ENCODE measurements around the gene CUZD1.

Gene CUZD1

DNA sequence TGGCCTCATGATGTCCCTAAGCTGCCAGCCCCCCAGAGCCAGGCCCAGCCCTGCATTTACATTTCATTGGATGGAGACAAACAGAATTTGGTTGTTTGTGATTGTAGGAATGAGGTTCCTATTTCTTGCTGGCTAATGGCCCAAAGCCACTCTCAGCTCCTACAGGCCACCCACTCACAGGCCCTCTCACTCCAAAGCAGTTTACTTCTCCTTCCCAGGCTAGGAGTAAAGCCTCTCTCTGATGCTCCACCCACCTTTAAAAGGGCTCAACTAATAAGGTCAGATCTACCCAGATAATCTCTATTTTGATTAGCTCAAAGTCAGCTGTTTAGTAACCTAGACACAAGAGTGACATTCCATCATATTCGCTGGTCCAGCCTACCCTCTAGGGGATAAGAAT, 11.2 kb upstream of the CUZD1 start:
- DNase-seq (ENCODE audit: low read depth in 2 of 2) = no peak

DNA sequence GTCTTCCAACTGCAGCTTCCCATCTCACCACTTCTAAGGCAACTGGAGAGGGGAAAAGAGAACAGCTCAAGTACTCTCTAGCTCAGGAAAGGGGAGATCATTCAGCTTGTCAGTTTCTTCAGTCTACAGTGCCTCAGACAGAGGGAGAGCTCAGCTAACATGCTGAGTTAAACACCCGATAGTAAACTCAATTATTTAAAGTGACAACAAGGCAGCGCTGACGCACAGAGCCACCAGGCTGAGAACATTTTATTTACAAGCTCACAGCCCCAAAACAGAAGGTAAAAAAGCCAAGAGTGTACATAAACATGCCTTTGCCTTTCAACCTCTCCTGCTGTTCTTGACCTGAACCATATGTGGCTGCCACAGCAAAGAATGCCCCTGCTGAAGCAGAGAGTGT, 10.1 kb upstream of the CUZD1 start:
- DNase-seq (ENCODE audit: low read depth in 2 of 2) = no peak

DNA sequence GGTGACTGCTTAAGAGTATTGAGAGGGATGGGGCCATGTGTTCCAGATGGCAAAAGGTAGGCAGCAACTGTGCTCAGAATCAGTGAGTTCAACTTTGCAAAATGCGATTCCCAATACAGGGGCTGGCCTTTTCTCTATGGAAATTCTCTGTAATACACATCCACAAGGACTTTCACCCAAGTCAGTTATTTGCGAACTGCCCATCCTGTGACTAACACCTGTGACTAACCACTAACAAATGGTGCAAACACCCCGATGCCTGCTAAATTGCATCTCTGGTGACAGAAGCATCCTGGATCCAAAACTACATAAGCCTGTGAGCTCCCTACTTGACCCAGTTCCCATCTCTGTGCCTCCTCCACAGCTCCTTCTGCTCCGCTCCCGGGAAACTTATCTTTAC, 9.0 kb upstream of the CUZD1 start:
- DNase-seq (ENCODE audit: low read depth in 2 of 2) = no peak

DNA sequence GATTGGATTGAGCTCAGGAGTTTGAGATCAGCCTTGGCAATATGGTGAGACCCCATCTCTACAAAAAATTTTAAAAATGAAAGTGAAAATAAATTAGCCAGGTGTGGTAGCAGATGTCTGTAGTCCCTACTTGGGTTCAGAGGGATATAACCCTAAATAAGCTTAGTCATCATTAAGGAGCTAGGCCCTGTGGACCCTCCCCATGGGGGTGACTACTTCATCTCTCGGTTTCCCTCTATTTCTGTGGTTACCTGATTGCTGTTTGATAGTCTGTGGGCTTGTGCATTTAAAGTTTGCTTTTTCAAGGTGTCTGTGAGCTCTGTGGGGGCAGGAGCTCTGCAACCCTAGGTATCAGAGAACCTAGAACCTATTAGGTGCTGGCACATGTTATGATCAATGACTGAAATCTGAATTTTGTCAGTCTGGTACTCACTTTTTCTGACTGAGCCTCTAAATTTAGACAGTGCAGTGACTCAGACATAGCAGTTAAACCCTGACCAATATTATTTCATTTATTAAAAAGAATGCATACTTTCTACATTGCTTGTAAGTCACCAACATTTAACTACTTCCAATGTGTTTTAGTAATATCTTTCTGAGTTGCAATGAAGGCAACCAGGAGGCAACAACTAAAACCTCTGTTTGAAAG, 8.1 kb upstream of the CUZD1 start:
- no peak for DNase-seq (ENCODE audit: low read depth in 2 of 2)

DNA sequence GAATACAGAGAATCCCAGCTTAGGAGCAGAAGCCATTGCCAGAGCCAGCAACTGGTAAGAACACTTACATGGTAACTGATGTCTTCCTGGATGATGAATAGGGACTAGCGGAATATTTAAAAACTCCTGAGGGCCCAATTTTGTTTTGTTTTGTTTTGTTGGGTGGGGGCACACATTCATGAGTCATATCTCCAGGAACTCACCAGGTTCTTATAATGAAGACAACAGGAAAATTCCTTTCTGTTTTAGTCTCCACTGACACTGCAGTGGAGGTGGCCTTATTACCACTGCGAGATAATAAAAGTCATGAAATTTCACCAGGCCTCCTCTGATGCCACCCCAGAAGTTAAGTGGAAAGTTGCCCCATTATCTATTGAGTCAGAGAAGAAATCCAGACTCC, 6.6 kb upstream of the CUZD1 start:
- DNase-seq (ENCODE audit: low read depth in 2 of 2) = no peak

DNA sequence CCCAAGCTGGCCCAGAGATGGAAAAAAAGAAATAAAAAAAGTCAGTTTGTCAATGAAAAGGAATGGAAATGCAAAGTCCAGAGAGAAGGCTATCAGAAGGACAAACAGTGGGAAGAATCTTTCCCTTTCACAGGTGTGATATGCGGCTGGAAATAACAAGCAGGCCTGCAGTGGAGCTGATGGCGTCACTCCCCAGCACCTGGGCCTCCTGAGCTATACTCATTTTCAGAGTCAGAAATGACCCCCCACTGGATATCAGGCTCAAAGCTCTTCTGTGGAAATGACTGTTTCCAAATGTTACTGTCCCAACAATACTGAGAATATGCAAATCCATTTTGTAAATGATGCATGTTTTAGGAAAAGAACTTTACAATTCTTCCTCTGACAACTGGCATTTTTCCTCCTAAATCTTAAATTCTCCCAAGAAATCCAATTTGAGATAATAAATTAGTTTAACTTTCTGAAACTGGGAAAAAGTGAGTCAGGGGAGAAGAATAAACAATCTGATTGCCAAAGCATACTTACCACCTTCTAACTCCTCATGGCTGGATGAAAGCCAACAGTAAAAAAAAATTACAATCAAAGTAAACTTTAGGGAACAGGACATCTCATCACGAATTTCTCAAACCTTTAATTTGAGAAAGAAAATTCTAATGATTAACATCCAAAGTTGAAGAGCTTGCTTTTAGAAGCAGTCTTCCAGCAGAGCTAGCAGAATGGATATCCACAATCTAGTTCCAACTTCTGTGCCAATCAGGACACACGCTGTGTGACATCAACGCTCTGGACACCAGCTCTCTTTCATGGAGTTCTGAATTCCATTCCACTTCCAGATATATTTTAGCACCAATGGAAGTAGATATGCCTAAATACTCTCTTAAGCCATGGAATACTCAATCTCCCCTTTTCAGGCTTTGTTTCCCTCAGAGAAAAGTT, 5.3 kb upstream of the CUZD1 start:
- DNase-seq (ENCODE audit: low read depth in 2 of 2) = no peak

DNA sequence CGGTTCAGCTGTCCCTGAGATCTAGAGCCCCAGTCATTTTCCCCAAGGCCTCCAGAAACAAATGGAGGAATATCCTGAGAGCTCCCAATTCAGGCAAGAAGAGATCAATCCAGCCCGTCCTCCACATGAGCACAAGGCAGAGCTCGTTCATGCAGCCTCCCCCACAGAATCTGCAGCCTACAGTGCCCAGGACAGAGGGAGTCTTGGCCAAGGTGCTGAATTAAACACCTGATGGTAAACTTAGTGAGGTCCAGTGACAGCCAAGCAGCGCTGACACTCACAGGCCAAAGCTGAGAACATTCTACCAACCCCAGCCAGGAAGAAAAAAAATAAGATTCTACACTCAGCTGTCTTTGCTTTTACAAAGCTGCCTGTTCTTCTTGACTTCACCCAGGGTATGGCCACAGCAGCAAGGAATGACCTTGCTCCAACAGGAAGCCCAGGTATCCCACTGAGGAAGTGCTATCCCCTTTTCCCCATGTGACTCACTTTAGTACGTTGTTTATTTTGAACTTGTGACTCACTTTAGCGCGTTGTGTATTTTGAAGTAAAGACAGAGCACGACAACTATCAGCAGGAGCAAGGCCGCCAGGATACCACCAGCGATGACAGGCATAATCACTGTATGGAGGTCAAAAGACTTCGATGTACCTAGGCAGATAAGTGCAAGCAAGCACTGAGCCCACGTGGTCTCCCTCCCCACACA, 4.4 kb upstream of the CUZD1 start:
- DNase-seq (ENCODE audit: low read depth in 2 of 2) = no peak

DNA sequence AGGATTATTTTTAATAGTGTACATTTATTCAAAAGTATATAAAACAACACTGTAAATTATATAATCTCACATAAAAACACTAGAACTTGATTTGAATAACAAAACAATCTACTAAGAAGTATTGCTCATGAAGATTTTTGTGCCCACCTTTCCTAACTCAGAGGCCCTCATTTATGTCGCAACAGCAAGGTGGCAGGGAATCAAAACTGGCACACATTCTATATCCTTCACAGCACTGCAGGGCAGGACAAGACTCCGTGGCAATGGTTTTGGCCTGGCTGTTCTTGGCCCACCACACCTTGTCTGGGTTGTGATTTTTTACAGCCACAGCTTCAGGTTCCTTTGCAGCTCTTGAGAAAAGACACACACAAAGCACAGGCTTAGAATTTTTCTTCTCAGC, 3.4 kb upstream of the CUZD1 start:
- DNase-seq (ENCODE audit: low read depth in 2 of 2) = no peak

DNA sequence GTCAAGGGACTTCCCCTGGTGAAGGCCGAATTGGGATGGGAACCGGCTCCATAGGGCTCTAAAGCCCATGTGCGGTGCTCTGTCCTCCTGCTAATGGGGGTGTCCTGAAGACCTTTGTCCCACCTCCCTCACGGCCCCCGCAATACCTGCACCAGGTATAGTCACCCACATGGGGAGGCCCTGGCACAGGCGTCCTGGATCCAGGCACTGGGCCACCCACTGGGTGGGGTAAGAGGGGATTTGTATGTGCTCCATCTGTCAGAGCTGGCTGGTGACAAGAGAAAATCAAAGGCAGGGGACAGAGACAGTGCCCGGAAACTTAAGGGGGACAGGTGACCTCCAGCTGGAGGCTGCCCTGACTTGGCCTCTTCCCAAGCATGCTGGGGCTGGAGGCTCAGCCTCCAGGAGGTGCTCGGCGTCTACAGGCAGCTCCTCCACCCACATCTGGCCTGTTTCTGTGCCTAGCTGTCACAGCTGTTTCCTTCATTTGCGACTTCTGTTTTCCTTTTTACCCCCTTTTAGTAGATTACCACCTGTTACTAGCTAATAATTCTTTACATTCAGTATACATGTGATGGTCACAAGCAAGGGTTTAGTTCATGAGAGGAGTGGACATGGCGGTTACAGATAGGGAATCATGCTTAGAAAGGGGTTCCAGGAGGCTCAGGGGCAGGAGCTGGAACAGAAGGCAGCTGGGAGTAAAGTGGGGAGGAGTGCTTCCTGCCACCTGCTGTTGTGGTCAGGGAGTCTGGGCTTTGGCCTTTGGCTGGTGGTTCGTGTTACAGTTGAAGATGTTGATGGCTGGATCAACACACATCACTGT, 2.3 kb upstream of the CUZD1 start:
- no peak for DNase-seq (ENCODE audit: low read depth in 2 of 2)

DNA sequence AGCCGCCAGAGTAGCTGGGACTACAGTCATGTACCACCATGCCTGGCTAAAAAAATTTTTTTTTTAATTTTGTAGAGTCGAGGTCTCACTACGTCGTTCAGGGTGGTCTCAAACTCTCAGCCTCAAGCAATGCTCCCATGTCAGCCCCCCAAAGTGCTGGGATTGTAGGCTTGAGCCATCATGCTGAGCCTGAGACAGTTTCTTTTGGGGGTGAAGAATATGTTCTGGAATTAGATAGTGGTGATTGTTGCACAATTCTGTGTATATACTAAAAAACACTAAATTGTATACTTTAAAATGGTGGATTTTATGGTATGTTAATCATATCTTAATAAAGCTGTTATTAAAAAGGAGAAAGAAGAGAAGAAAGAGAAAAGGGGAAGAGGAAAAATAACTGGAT, 1.5 kb downstream of the CUZD1 start:
- DNase-seq (ENCODE audit: low read depth in 2 of 2) = no peak

DNA sequence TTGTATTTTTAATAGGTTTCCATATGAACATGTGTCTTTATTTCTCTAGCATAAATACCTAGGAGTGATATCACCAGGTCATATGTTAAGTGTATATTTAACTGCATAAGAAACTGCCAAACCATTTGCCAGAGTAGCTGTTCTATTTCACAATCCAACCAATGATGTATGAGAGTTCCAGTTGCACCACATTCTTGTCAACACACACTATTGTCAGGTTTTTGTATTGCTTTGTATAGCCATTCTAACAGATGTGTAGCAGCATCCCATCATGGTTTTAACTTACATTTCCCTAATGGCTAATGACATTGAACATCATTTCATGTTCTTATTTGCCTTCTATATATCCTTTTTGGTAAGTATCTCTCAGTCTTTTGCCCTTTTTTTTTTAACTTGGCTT, 4.1 kb downstream of the CUZD1 start:
- no peak for DNase-seq (ENCODE audit: low read depth in 2 of 2)

DNA sequence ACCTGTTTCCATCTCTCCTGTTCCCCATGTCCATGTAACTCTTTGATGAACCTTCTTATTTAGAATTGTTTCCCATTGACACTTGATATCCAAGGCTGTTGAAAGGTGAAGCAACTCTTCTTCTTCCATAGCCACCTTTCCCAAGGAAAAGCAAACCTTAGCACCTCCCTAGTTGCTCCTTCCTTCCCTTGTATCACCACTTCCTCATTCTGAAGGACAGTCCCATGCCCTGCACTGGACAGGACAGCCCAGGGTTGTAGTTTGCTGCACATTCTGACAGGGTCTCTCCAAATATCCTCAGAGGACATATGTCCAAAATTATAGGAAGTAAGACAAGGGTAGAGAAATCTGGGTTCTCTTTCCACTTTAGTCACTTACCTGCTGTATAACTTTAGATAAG, 6.2 kb downstream of the CUZD1 start:
- DNase-seq (ENCODE audit: low read depth in 2 of 2) = no peak

DNA sequence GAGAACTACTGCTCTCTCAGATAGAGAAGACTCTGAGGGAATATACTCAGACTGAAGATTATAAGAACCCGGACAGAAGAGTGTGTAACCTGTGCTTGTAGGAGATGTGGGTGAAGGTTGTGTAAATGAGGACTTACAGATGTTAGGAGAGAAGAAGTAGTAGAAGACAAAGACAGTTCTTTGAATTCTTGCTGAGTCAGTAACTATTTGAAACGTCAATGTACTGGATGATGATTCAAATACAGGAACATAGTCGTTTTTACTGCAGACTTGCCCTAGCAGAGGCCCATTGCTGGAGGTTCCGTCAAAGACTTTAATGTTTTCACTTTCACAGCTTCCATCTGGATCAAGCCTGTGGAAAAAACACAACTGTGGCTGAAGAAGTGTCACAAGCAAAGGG, 6.8 kb downstream of the CUZD1 start:
- DNase-seq (ENCODE audit: low read depth in 2 of 2) = no peak

DNA sequence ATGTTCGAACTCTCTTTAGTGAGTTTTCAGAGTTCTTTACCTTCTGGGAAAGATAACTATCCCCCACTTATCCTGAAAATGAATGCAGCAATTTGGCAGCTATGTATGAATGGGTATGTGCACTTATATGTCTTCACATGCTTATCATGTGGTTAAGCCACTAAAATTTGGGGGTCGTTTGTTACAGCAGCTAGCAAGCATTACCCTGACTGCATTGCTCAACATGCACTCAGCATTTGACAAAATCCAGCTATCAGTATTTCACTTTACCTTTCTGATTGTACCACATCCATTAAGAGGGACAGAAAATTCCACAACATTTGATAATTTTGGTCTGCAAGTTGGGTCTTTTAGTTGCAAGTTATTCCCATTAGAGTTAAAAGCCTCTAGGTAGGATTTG, 9.7 kb downstream of the CUZD1 start:
- DNase-seq (ENCODE audit: low read depth in 2 of 2) = no peak

DNA sequence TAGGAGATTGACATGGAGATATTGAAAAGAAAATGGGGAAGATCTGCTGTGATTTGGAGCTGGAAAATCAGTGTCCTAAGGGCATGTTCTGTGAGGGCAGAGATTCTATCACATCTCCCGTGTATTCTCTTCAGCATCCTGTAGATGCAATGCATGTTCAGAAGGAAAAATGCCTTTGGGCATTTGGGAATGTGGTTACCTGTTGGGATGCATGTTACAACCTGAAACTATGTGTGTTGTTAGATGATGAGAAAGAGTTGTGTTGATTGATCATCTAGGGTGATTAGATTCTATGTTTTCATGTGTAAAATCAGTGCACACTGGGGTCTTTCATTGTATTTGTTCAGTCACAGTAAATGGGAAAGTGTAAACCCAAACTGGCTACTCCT, 14.7 kb downstream of the CUZD1 start:
- DNase-seq (ENCODE audit: low read depth in 2 of 2) = no peak

DNA sequence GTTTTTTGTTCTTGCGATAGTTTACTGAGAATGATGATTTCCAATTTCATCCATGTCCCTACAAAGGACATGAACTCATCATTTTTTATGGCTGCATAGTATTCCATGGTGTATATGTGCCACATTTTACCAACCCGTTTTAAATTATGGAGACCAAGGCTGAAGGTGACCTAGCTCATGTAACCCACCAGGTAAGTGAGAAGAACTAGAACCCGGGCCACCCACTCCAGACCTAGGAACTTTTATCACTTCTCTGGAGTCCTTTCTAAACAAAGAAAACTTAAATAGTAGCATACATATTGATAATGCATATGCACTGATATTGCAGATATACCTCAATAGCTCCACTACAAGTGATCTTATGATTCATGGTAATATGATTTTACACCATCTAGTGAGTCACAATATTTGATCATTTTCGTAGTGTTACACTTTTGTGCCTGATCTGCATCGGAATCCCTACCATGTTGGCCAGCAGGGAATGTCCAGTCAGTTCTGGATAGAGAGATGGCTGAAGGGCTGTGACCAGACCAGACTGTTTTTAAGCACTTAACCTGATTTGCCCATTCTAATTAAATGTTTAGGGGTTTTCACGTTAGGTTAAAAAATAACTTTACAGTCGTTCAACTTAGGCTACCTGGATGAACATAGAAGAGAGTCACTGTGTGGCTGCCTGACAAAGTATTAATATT, 15.2 kb downstream of the CUZD1 start:
- no peak for DNase-seq (ENCODE audit: low read depth in 2 of 2)

DNA sequence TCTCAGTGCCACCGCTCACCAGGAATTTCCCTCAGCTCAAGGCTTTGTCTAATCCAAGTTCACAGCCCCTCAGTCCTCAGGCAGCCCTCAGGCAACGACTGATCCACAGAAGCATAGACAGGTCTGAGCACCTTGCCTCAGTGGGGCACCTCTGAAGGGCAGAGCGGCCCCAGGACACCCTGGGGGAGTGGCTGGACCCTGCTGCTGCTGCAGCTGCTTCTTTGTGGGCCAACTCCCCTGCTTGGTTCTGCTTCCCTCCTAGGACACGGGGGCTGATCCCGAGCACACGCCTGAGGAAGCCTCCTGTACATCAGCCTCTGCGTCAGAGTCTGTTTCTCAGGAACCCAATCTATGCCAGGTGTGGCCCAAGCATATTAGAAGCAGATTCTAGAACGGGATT, 16.2 kb downstream of the CUZD1 start:
- DNase-seq (ENCODE audit: low read depth in 2 of 2) = no peak

DNA sequence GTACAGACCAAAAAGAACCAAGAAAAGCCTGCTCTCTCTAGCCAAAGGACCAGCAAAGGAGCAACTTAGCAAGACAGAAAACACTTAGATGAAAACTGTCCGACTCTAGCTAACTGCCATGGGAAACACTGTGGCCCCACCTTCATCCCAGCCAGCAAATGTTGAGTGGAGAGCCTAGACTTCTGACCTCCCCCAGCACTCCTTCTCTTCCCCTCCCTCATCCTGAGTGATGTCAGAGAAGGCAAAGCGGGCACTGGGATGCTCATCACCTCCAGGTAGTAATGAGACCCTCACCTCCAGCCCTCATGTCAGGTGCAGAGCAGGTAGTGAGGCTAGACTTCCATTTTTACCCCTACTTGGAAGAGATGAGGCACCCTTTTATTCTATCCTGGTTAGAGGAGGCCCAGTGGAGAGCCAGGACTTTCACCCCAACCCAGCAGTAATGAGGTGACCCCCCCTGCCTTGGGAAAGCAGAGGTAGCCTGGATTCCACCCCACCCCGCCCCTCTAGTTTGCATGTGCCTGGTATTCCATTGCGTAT, 16.9 kb downstream of the CUZD1 start:
- no peak for DNase-seq (ENCODE audit: low read depth in 2 of 2)

DNA sequence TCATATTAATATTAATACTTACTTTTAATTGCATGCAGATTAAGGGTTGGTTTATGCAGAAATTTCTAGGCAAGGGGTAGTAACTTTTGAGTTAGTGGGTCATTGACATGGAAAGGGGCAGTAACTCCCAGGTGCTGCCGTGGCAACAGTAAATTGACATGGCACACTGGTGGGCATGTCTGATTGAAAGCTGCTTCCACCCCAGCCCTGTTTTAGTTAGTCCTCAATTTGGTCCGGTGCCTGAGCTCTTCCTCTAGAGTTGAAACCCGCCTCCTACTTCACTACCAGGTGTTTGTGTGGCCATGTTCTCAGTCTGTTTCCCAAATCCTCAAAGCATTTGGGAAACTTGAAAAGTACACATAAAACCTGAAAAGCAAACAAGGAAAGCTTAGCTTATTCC, 18.4 kb downstream of the CUZD1 start:
- DNase-seq (ENCODE audit: low read depth in 2 of 2) = no peak

DNA sequence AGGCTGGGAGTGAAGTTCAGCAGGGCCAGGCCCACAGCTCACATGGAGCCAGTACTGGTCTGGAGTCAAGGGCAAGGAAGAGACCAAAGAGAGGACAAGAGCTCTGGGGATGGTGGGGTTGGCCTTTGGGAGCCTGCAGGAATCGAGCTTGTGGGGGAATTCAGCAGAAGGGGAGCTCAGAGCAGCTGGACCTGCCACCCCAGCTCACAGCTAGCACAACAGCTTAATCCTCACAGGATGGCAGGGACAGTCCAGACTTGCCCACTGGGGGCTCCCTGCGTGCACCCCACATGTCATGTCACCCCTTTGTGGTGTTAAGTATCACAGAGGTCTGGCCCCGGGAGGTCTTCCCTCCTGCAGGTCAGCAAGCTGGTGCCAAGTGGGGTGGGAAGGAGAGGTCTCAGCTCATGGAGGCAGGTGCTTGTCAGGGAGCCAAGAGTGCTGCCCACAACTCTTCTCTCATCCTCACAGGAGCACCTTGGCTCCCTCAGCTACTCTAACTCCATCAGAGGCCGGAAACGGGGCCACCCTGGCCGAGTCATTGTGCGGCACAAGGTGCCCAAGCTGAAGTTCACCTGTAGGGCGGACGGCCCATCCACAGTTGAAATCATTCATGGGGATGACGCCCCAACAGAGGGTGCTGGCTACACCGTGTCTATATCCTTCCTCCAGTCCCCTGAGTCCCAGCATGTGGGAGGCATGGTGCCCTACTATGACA, 22.5 kb downstream of the CUZD1 start:
- no peak for DNase-seq (ENCODE audit: low read depth in 2 of 2)

Data from stimulated activated CD8-positive, alpha-beta memory T cell treated with anti-CD3 and anti-CD28 coated beads, Interleukin-15, amount 100 ng/mL, for 4 hours (primary cell).